ENCODE results near the gene GBP7.
A peak's percentile ranks its signal among the peaks of the same experiment; 100 is the strongest.
"Not testable (repeated sequence)": the region's sequence is repeated elsewhere in the genome, so short reads cannot be mapped to it uniquely, and the experiment has no call there.

Gene GBP7

GRCh38 chr1:89170170-89171066 is 5.4 kb downstream of the GBP7 start:
- peak in 1 of 5 experiments; percentile 12 for DNase-seq

GRCh38 chr1:89169166-89169565 is 6.6 kb downstream of the GBP7 start:
- DNase-seq: no peak

- DNase-seq: no peak
These were observed 8.1 kb downstream of the GBP7 start for GRCh38 chr1:89167590-89168230.

GRCh38 chr1:89166705-89167104 is 9.1 kb downstream of the GBP7 start:
- DNase-seq: no peak

GRCh38 chr1:89165811-89166210 is 10.0 kb downstream of the GBP7 start:
- DNase-seq: no peak

GRCh38 chr1:89151047-89151446 is 24.8 kb downstream of the GBP7 start:
- DNase-seq: no peak

- peak in 1 of 5 experiments; percentile 60 for DNase-seq
These were observed 25.8 kb downstream of the GBP7 start for GRCh38 chr1:89149976-89150375.

- no peak for DNase-seq
These were observed 26.6 kb downstream of the GBP7 start for GRCh38 chr1:89149229-89149628.

GRCh38 chr1:89147678-89148658 is 27.8 kb downstream of the GBP7 start:
- DNase-seq: no peak

GRCh38 chr1:89146721-89147120 is 29.1 kb downstream of the GBP7 start:
- DNase-seq: no peak

- no peak for DNase-seq
These were observed 32.3 kb downstream of the GBP7 start for GRCh38 chr1:89143484-89143883.

GRCh38 chr1:89142160-89142559 is 33.6 kb downstream of the GBP7 start:
- DNase-seq: no peak

- DNase-seq: no peak
These were observed 42.1 kb downstream of the GBP7 start for GRCh38 chr1:89133747-89134146.

GRCh38 chr1:89130716-89131115 is 45.1 kb downstream of the GBP7 start:
- DNase-seq: no peak

- no peak for DNase-seq
These were observed 45.9 kb downstream of the GBP7 start for GRCh38 chr1:89129911-89130310.

- DNase-seq: not testable (repeated sequence)
These were observed 47.8 kb downstream of the GBP7 start for GRCh38 chr1:89128003-89128458.

- peak in 4 of 5 experiments; percentile 49 to 85 (median 60) for DNase-seq
These were observed 48.9 kb downstream of the GBP7 start for GRCh38 chr1:89126602-89127565.

GRCh38 chr1:89125913-89126580 is 49.8 kb downstream of the GBP7 start, which contains the start of gene GBP2:
Gene GBP2, minus strand, starts transcription at chr1:89126114. Its CDS starts 4,148 bp downstream, at chr1:89121966.
- peak in 2 of 5 experiments; percentile 34 to 77 for DNase-seq

GRCh38 chr1:89125240-89125912 is 50.4 kb downstream of the GBP7 start:
- DNase-seq: peak in 1 of 5 experiments; percentile 24

GRCh38 chr1:89121641-89122040 is 54.2 kb downstream of the GBP7 start:
- no peak for DNase-seq

Data from T-helper 2 cell (primary cell).